ENCODE measurements around the gene ITCH.

Gene ITCH

GRCh38 chr20:34535857-34536256 lies 172.8 kb downstream of the ITCH start:
- no peak for DNase-seq

- DNase-seq, result peak; percentile 48
Measured at GRCh38 chr20:34536798-34537394, 173.8 kb downstream of the ITCH start.

- no peak for DNase-seq
Measured at GRCh38 chr20:34537651-34538050, 174.6 kb downstream of the ITCH start.

- peak; percentile 56 for DNase-seq
Measured at GRCh38 chr20:34538671-34539123, 175.6 kb downstream of the ITCH start.

GRCh38 chr20:34539756-34540155 lies 176.7 kb downstream of the ITCH start:
- no peak for DNase-seq

- DNase-seq, result no peak
Measured at GRCh38 chr20:34540596-34541263, 177.7 kb downstream of the ITCH start.

GRCh38 chr20:34541264-34541901 lies 178.3 kb downstream of the ITCH start:
- DNase-seq, result no peak

GRCh38 chr20:34541917-34542316 lies 178.8 kb downstream of the ITCH start:
- no peak for DNase-seq

- no peak for DNase-seq
Measured at GRCh38 chr20:34542439-34542838, 179.4 kb downstream of the ITCH start.

GRCh38 chr20:34543463-34544056 lies 180.5 kb downstream of the ITCH start:
- no peak for DNase-seq

GRCh38 chr20:34544109-34544796 lies 181.2 kb downstream of the ITCH start:
- DNase-seq, result peak; percentile 24

GRCh38 chr20:34546751-34547181 lies 183.7 kb downstream of the ITCH start:
- DNase-seq, result no peak

GRCh38 chr20:34547844-34548613 lies 185.0 kb downstream of the ITCH start:
- DNase-seq, result no peak

- no peak for DNase-seq
Measured at GRCh38 chr20:34549291-34549928, 186.3 kb downstream of the ITCH start.

GRCh38 chr20:34549929-34550305 lies 186.8 kb downstream of the ITCH start:
- no peak for DNase-seq

- DNase-seq, result no peak
Measured at GRCh38 chr20:34552569-34552968, 189.5 kb downstream of the ITCH start.

GRCh38 chr20:34553366-34553867 lies 190.3 kb downstream of the ITCH start:
- DNase-seq, result no peak

GRCh38 chr20:34557936-34558319 lies 194.9 kb downstream of the ITCH start:
- DNase-seq, result no peak

GRCh38 chr20:34558320-34559218 lies 195.5 kb downstream of the ITCH start, which contains the start of gene MAP1LC3A:
Gene MAP1LC3A, plus strand, starts transcription at chr20:34558718. Its CDS starts 151 bp downstream, at chr20:34558869.
- DNase-seq, result peak; percentile 92
